HG03066 (cell line): ENCODE data around the gene CCDC116.
"Not testable (repeated sequence)": the region's sequence is repeated elsewhere in the genome, so short reads cannot be mapped to it uniquely, and the experiment has no call there.

Experiments used
- ATAC-seq: cut with Tn5 transposase; IDR thresholded peaks from one replicate; pipeline ENCODE4 v1.9.1; 2021; ENCODE audit warnings: low read depth; ENCODE audit not compliant: unreplicated experiment

CCDC116 gene

DNA sequence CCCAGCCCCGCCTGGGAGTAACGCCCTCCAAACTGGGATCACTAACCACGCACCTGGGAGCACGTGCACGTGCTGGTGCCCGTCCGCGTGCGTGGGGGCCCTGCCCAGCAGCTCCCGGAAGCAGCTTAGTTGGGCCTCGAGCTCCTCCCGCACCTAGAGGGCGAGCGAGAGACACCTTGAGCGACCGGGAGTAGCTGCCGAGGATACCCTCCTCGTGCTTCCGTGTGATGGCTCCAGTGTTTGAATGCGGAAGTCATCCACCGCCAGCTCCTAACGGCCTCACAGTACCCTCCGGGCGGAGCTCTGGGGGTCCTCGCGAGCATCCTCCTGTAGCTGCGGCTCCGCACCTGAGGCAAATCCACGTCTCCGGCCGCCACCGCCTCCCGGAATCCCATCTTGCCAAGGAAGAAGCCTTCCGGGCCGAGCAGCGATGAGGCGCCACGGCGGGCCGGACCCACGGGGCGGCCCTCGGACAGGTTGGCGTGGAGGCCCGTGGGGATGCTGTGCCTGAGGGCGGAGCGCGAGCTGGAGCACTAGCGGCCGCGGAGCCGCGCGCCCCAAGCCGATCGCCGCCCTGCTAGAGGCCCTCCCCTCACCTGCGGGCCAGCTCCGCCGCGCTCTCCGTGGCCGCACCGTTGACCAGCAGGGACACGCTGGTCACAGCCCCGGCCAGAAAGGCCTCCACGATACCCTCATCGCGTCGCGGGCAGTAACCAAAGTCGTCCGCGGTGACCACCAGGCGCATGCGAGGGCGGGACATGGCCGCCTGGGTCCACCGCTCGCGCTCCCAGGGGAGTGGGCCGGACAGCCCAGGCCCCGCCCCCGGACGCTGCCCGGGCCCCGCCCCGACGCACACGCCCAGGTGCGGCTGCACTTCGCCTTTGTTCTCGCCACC lies 3.1 kb upstream of the CCDC116 start, which contains the start of gene YDJC:
Gene YDJC, minus strand, starts transcription at position 768 of the 895 bp plus-strand sequence. Its CDS starts 8 bp downstream, at position 760.
- ATAC-seq: peak; percentile 79

DNA sequence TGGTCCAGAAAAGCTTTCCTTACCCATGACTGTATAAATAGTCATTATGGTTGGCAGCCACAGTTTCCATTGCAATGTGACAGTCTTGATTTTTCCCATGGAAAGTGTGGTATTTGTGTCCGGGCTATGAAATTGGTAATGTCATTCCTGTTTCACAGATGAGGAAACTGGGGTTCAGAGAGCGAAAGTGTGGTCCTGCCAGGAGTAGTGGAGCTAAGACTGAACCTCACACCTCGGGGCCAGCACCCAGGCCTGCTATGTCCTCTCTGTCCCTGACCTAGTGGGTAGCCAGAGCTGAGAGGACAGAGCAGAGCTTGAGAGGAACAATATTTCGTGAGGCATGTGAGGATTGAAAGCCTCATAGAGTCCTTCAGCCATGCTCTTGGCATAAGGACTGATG lies 1.5 kb upstream of the CCDC116 start:
- no peak for ATAC-seq

DNA sequence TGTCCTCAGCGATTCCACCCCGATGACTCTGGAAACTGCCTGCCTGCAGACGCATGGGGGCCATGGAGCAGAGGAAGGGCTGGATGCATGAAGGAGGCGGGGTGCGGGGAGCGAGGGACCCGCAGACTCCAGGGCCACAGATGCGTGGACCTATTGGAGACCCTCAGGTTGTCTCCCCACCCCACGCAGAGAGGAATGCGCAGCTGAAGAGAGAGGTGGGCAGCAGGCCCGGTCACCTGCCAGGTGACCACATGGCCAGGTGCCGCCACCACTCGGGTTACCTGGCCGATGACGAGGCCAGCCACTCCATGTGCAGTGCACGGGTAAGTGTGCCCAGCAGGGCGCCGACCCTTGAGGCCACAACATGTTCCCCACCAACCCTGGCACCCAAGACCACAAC lies 371 bp downstream of the CCDC116 start:
- ATAC-seq: no peak

DNA sequence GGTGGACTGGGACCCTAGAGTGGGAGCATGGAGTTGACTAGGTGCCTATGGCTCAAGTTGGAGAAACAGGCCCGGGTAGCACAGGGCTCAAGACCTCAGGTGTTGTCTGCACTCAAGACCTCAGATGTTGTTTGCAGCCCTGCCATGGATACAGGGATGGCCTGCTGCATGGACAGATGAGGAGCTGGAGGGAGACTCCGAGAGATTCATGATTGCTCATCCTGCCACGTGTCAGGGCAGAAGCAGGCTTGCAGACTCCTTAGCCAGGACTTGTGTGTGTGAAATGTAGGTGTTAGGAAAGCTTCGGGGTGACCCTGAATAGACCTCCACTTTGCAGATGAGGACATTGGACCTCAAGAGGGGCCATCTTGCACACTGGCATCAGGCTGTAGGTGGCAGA lies 921 bp downstream of the CCDC116 start:
- ATAC-seq: no peak

DNA sequence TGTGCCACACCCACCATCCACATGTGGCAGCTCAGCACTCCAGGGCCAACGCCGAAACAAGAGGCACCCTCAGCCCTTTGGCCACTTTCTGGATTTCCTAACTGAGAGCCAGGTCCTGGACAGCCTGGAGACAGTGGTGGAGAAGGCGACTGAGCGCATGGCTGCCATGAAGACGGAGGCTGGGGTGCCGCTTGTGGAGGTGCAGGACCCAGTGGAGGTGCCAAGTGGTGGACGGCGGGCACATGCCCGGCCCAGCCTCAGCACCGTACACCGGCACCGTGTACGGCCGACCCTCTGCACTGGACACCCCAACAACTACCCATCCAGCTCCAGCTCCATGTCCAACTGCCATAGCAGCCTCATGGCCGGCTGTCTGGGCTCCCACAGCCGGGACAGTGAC lies 1.5 kb downstream of the CCDC116 start:
- ATAC-seq: no peak

DNA sequence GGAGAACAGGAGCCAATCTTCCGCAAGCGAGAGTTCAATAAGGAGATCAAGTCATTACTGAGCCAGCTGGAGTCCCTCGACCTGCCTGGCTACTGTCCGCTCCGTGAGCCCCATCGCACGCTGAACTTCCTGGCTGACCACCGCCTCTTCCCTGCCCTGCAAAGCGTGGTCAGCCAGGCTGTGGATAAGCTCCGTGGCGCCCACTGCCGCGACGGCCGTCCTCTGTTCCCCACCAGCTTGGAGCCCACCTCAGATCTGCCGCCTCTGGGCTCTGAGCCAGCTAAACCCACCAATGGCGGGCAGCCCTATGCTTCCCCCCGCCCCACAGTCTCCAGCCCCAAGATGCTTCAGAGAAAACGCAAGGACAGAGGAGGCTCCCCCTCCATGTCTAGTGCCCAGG lies 2.3 kb downstream of the CCDC116 start:
- ATAC-seq: no peak

DNA sequence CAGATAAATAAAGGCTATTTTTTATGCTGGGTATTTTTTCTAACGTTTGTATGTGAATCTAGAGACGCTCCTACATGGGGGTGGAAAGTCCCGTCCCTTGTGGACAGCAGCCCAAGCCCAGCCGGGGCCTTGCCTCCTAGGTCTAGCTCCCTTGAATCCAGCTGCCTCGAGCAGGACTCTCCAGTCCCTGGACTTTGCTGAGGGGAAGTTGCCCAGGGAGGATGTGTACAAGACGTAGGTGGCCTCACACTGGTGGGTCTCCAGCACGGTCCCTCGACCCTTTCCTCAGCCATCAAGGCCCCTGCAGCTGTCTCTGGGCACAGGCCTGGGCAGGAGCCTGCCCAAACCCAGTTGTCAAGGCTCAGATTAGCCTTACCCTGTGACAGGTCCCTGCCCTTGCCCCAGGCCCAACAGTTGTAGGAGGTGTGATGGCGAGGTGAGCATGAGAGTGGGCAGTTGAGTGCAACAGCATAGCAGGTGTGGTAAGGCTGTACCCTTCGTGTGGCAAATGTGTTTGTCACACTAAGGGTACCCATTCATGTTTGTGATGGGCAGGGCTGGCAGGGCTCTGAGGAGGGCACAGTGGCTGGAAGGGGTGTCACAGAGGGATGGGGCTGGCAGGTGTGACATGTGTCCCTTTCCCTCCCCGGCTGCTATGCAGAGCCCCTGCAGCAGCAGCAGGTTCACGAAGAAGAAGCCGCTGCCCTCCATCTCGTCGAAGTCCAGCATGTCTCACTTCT lies 3.4 kb downstream of the CCDC116 start:
- no peak for ATAC-seq

DNA sequence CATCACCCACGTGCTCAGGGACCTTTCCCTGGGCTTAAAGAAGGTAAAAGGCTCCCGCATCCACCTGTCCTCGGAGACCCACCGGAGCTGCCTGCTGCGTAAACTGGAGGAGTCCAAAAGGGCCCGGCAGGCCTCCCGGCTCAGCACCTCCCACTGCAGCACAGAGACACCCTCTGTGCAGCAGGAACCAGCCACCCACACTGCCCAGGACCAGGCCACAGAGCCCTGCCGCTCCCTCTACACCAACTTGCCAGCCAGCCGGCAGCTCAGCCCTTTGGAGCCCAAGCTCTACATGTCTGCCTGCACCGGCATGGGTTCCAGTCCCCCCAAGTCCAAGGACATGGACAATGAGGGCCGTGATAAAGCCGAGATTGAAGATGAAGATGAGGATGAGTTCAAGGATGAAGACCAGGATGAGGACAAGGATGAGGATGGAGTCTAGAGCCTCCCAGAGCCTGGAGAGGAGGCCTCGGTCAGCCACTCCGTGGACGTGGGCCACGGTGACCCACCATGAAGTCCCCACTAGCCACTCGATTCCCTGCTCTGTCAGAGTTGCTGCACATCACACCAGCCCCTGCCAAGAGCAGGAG lies 4.2 kb downstream of the CCDC116 start:
- ATAC-seq: no peak

DNA sequence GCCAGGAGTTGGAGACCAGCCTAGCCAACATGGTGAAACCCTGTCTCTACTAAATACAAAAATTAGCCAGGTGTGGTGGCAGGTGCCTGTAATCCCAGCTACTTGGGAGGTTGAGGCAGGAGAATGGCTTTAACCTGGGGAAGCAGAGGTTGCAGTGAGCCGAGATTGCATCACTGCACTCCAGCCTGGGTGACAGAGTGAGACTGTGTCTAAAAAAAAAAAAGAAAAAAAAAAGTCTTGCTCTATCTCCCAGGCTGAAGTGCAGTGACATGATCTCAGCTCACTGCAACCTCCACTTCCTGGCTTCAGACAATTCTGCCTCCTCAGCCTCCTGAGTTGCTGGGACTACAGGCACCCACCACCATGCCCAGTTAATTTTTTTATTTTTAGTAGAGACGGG lies 4.9 kb downstream of the CCDC116 start:
- not testable (repeated sequence) for ATAC-seq

DNA sequence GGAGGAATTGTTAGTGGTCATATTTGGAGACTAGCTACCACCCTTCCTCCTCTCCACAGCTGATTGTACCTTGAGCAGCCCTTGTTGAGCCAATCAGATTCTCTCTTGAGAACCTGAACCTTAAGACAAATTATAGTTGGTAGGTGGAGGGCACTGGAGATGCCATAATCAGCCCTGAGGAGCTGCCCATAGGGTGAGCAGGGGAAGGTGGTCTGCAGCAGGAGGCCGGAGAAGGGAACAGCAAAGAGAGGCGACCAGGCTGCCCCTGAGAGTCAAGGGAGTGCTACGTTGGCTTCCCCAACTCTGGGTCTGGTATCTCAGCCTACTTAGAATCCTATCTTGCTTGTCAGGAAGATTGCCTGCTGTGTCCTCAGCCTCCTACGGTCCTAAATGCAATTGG lies 6.8 kb downstream of the CCDC116 start:
- no peak for ATAC-seq

DNA sequence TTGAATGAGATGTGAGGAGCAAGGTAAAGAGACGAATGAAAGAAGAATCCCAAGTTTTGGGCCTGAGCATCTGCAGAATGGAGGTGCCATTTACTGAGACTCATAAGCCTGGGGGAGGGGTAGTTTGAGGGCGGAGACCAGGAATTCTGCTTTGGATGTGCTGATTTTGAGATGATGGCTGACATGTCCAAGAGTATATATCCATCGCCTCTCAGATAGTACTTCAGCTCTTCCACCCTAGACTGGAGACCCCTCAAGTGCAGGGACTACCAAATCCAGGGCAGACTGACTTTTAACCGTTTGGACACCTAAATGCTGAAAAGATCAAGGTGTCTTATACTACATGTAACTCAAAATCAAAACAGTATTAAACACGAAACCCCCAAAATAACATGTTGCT lies 8.2 kb downstream of the CCDC116 start:
- ATAC-seq: no peak

DNA sequence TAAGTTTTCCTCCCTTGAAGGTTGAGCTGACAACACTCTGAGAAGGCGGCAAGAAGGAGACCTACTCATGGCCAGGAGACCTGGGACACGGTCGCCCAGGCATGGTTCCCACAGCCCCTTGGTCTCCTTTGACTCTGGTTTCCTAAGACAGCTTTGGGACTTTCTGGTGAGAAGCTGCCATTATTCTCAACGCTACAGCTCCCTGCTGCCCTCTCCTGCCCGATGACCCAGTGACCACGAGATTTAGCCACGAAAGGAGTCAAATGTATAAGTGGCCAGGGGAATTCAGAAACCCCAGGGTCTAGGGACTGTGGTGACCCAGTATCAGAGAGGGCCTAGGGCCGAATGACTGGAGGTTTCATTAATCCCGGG lies 8.8 kb downstream of the CCDC116 start:
- no peak for ATAC-seq

DNA sequence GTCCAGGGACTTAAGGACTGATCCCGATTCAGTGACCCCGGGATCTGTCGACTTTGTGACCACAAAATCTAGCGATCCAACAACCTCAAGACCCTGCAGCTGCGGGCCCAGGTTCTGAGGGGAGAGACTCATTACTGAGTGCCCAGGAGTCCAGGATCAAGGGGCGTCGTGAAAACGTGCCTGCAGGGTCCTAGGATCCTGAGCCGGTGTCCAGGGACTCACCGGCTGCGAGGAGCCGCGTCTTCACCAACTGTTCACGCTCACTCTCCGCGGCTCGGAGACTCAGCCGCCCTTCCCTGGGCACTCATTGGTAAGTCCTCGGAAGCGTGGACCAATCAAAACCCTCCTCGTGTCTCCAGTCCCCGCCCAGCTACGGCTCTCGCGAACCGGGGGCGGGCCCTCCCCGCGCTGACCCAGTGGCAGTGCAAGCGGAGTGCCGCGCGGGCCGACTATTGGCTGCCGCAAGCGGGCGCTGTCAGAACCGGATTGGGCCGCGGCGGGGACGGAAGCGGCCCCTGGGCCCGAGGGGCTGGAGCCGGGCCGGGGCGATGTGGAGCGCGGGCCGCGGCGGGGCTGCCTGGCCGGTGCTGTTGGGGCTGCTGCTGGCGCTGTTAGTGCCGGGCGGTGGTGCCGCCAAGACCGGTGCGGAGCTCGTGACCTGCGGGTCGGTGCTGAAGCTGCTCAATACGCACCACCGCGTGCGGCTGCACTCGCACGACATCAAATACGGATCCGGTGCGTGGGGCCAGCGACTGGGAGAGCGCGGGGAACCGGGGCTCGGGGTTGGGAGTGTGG lies 9.4 kb downstream of the CCDC116 start, which contains the start of gene SDF2L1:
Gene SDF2L1, plus strand, starts transcription at position 514 of the 795 bp plus-strand sequence. Its CDS starts 35 bp downstream, at position 549.
- peak; percentile 92 for ATAC-seq

DNA sequence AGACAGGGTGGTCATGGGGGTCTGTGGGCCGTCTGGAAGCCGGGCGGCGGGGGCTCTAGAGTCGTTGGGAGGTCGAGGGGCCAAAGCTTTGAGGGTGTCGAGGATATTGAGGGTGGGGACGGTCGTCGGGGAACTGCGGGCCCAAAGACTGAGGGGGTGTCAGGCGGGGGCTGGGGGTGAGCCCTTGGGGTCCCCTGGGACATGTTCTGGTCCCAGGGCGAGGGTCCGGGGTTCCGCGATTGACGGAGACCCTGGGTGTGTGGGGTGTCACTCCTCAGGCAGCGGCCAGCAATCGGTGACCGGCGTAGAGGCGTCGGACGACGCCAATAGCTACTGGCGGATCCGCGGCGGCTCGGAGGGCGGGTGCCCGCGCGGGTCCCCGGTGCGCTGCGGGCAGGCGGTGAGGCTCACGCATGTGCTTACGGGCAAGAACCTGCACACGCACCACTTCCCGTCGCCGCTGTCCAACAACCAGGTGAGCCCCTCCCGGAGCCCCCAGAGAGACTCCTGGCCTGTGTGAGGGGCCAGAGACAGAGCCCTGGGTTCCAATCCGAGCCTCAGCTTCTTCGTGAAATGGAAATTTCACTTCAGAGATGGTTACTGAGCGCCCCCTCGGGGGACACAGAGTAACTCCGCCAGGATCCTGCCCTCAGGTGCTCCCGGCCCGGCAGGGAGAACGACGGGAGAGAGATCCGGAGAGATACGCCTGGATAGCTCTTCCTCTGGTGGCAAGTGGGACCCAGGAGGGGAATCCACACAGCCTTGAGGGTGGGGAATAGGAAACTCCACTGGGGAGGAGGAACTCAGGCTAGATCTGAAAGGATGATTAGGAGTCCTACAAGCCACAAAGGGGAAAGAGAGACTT lies 10.3 kb downstream of the CCDC116 start:
- ATAC-seq: no peak

DNA sequence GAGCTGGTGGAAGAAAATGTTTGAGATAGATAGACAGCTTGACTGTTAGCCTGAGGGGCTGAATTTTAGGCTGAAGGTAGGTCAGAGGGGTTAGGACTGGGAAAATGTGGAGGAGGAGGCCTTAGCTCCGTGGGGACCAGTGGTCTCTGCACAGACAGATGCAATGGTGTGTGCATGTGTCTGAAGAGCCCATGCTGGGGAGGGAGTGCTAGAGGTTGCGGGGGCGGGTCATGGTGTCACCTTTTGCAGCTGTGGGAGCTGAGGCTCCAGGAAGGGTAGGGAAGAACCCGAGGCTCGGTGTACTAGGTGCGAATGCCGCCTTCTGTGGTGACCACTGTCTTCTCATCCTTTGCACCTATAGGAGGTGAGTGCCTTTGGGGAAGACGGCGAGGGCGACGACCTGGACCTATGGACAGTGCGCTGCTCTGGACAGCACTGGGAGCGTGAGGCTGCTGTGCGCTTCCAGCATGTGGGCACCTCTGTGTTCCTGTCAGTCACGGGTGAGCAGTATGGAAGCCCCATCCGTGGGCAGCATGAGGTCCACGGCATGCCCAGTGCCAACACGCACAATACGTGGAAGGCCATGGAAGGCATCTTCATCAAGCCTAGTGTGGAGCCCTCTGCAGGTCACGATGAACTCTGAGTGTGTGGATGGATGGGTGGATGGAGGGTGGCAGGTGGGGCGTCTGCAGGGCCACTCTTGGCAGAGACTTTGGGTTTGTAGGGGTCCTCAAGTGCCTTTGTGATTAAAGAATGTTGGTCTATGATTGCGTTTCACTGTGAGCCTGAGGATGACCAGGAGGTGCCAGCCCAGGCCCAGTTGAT lies 11.2 kb downstream of the CCDC116 start:
- ATAC-seq: no peak

DNA sequence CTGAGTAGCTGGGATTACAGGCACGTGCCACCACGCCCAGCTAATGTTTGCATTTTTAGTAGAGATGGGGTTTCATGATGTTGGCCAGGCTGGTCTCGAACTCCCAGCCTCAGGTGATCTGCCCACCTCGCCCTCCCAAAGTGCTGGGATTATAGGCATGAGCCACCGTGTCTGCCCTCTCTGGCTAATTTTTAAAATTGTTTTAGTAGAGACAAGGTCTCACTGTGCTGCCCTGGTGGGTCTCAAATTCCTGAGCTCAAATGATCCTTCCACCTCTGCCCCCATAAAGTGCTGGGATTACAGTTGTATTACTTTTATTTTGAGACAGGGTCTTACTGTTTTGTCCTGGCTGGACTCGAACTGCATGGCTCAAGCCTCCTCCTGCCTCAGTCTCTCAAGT lies 13.0 kb downstream of the CCDC116 start:
- not testable (repeated sequence) for ATAC-seq

DNA sequence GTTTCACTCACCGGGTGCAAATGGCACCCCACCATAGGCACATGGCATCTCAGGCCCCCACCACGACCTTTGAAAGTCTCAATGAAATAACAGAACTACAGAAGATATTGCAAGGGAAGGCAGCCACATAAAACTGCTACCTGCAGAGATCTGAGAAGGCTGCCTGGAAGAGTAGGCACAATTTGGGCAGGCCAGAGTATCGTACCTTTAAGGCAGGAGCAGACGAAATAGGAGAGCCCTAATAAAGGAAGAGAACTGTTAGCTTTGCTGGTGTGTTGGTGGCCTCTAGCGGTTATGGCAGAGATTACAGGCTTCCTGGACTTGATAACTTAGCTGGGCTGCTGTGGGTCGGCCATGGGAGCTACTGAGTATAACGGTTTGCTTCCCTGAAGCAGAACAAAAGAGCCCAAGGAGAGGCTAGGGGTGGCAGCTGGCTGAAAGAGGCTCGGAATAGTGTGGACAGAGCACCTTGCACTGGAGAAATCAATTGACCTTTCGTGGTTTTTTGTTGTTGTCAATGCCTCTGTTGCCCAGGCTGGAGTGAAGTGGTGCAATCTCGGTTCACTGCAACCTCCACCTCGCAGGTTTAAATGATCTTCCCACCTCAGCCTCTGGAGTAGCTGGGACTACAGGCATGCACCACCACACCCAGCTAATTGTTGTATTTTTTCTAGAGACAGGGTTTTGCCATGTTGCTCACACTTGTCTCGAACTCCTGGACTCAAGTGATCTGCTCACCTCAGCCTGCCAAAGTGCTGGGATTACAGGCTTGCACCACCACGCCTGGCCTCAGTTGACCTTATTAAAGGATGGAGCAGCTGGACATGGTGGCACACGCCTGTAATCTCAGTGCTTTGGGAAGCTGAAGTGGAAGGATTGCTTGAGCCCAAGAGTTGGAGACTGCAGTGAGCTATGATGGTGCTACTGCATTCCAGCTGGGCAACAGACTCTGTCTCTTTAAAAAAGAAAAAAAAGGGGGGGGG lies 14.3 kb downstream of the CCDC116 start:
- ATAC-seq: no peak

DNA sequence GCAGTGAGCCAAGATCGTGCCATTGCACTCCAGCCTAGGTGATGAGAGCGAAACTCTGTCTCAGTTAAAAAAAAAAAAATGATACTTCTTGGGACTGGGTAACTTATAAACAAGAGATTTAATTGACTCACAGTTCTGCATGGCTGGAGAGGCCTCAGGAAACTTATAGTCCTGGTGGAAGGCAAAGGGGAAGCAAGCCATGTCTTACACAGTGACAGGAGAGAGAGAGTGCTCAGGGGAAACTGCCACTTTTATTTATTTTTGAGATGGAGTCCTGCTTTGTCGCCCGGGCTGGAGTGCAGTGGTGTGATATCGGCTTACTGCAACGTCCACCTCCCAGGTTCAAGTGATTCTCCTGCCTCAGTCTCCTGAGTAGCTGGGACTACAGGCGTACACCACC lies 17.7 kb downstream of the CCDC116 start:
- ATAC-seq: no peak
